ENCODE measurements around the gene CHN2.

Gene CHN2

DNA sequence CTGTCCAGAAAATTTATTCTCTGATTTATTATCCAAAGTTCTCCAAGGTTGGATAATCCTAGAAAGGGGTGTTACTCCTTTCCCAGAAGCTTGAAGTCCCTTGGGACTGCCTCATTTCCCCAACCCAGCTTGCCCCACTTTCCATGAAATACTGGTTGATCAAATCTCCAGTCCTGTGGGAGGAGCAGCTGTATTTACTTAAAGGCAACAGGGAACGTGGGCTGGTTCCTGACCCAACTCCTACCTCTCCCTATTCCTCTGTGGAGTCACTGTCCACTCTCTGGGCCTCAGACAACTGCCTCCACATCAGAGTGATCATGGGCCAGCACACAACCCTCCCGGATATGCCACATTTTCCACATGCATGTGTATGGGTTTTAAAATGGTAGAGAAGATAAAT lies 202.8 kb downstream of the CHN2 start:
- no peak for DNase-seq
- H3K27me3 ChIP-seq = peaks cover 3% of the 10 kb centered on the region; the same call in 1 of the 2 replicates
- H3K9me3 ChIP-seq = no peaks in the 10 kb centered on the region
- no peaks in the 10 kb centered on the region for H3K36me3 ChIP-seq
- H3K4me1 ChIP-seq = no peaks in the 10 kb centered on the region
- TF ChIP-seq, protein P1, sequence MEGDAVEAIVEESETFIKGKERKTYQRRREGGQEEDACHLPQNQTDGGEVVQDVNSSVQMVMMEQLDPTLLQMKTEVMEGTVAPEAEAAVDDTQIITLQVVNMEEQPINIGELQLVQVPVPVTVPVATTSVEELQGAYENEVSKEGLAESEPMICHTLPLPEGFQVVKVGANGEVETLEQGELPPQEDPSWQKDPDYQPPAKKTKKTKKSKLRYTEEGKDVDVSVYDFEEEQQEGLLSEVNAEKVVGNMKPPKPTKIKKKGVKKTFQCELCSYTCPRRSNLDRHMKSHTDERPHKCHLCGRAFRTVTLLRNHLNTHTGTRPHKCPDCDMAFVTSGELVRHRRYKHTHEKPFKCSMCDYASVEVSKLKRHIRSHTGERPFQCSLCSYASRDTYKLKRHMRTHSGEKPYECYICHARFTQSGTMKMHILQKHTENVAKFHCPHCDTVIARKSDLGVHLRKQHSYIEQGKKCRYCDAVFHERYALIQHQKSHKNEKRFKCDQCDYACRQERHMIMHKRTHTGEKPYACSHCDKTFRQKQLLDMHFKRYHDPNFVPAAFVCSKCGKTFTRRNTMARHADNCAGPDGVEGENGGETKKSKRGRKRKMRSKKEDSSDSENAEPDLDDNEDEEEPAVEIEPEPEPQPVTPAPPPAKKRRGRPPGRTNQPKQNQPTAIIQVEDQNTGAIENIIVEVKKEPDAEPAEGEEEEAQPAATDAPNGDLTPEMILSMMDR (IDR thresholded peaks at IDR 0.05; ENCODE audit: low read depth, low read length) = no peak
- H3K4me3 ChIP-seq (ENCODE audit: low read depth, low read length) = no peak overlapping the region

DNA sequence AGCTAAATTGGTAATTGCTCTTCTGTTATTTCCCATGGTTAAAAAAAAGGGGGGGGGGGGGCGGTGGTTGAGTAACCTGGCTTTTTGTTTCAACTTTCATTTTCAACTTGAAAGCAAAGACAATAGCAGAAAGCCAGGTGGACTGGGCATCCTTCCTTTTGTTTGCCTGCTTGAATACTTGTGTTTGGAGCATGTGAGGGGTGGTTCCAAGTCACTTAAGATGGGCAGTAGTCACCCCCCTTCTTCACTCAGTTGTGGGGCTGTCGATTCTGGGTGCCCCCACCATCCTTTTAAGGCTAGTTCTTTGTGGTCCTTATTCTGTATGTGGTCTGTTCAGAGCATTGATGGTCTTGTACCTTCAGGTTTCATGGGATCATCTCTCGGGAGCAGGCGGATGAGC lies 203.4 kb downstream of the CHN2 start:
- H3K27me3 ChIP-seq = no peaks in the 10 kb centered on the region; the same call in 1 of the 2 replicates
- no peak overlapping the region for H3K4me3 ChIP-seq (ENCODE audit: low read depth, low read length)
- no peak for DNase-seq
- H3K4me1 ChIP-seq = no peaks in the 10 kb centered on the region
- no peaks in the 10 kb centered on the region for H3K9me3 ChIP-seq
- no peaks in the 10 kb centered on the region for H3K36me3 ChIP-seq
- TF ChIP-seq, protein P1 (IDR thresholded peaks at IDR 0.05; ENCODE audit: low read depth, low read length) = no peak

GRCh38 chr7:29400437-29400836 lies 205.9 kb downstream of the CHN2 start:
- no peak for DNase-seq
- H3K4me1 ChIP-seq = no peaks in the 10 kb centered on the region
- no peaks in the 10 kb centered on the region for H3K36me3 ChIP-seq
- peaks cover 3% of the 10 kb centered on the region; the same call in 1 of the 2 replicates for H3K27me3 ChIP-seq
- TF ChIP-seq, protein P1 (IDR thresholded peaks at IDR 0.05; ENCODE audit: low read depth, low read length) = no peak
- H3K4me3 ChIP-seq (ENCODE audit: low read depth, low read length) = no peak overlapping the region
- H3K9me3 ChIP-seq = no peaks in the 10 kb centered on the region

DNA sequence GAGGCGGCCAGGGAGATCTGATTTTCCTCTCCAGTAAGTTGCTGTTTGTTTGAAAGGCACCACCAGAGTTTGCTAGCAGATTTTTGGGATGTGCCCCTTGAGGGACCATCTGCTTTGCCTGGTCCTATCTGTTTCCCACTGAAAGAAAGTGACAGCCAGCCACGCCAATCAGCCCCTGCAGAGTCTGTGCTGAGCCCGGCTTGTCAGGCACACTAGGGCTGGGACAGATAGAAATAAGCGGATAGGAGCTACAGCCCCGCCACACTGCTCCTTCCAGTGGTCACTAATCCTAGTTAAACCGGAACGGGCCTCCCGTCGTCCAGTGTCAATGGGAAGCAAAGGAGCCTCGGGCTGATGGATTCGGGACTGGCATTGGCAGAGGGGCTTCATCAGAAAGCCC lies 207.2 kb downstream of the CHN2 start:
- no peaks in the 10 kb centered on the region for H3K36me3 ChIP-seq

DNA sequence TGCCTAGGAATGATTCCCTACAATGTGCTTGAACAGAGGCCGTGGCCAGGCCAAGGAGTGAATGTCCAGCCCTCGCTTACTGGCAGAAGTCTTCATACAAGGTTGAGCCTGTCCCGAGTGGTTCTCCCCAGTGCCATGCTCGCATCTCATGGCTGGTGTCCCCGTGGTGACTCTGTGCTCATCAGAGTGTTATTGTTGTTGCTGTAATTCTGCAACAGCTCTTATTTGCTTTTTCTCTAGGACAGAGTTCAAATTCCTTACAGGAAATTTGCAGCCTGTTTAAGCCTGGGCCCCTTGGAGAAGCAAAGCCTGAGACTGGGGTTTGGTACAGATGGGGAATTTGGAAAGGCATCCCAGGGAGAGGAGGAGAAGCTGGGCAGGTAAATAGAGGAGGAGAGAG lies 211.3 kb downstream of the CHN2 start:
- TF ChIP-seq, protein P1 (IDR thresholded peaks at IDR 0.05; ENCODE audit: low read depth, low read length) = no peak
- H3K4me3 ChIP-seq (ENCODE audit: low read depth, low read length) = no peak overlapping the region
- no peak for DNase-seq

More for the DNA sequence above, 207.2 kb downstream of the CHN2 start:
- H3K4me1 ChIP-seq = no peaks in the 10 kb centered on the region
- no peak overlapping the region for H3K4me3 ChIP-seq (ENCODE audit: low read depth, low read length)
- TF ChIP-seq, protein P1 (IDR thresholded peaks at IDR 0.05; ENCODE audit: low read depth, low read length) = no peak
- H3K27me3 ChIP-seq = peaks cover 3% of the 10 kb centered on the region; the same call in 1 of the 2 replicates
- DNase-seq = no peak
- no peaks in the 10 kb centered on the region for H3K9me3 ChIP-seq

GRCh38 chr7:29406366-29406765 lies 211.8 kb downstream of the CHN2 start:
- TF ChIP-seq, protein P1 (IDR thresholded peaks at IDR 0.05; ENCODE audit: low read depth, low read length) = no peak

More for the DNA sequence above, 211.3 kb downstream of the CHN2 start:
- Histone ChIP-seq H3K4me1 (no peaks in the 10 kb centered on the region), H3K27me3 (peaks cover 3% of the 10 kb centered on the region; the same call in 1 of the 2 replicates), H3K36me3 (no peaks in the 10 kb centered on the region), H3K9me3 (no peaks in the 10 kb centered on the region)

More at GRCh38 chr7:29406366-29406765, 211.8 kb downstream of the CHN2 start:
- H3K4me3 ChIP-seq (ENCODE audit: low read depth, low read length) = no peak overlapping the region
- no peaks in the 10 kb centered on the region for H3K9me3 ChIP-seq
- no peaks in the 10 kb centered on the region for H3K4me1 ChIP-seq
- no peaks in the 10 kb centered on the region for H3K36me3 ChIP-seq
- peaks cover 3% of the 10 kb centered on the region; the same call in 1 of the 2 replicates for H3K27me3 ChIP-seq
- no peak for DNase-seq
